Astrocyte (in vitro differentiated cells and primary cell): ENCODE measurements around the gene SLC38A1. TPM values are rescaled to one million over a fixed set of nuclear protein-coding genes. Genes with fewer than 3 reads are reported as not detected.

Experiments used
- DNase-seq: peaks from one replicate; pipeline ENCODE4 v3.0.0-alpha.2; 2010; ENCODE audit warnings: low read depth
- FAIRE-seq: peaks from 2 replicates; lab custom pipeline; 2011; peaks lifted over from hg19 to GRCh38; lab: Jason Lieb, UNC
- H2AFZ ChIP-seq: 2 replicates; pipeline ENCODE4 v1.6.0; 2012; ENCODE audit warnings: low read depth, low read length, inconsistent platforms
- H3K27ac ChIP-seq: 2 replicates; pipeline ENCODE4 v1.5.1; 2011; ENCODE audit warnings: low read depth, low read length, inconsistent platforms
- H3K27me3 ChIP-seq: 2 replicates; pipeline ENCODE4 v1.6.0; 2011; ENCODE audit warnings: low read length, inconsistent platforms; ENCODE audit not compliant: insufficient read depth
- H3K36me3 ChIP-seq: 2 replicates; pipeline ENCODE4 v1.5.1; 2011; ENCODE audit warnings: low read length, inconsistent platforms; ENCODE audit not compliant: insufficient read depth
- H3K4me1 ChIP-seq: 2 replicates; pipeline ENCODE4 v1.5.1; 2011; ENCODE audit warnings: low read length, inconsistent platforms; ENCODE audit not compliant: insufficient read depth
- H3K4me2 ChIP-seq: 2 replicates; pipeline ENCODE4 v1.6.0; 2012; ENCODE audit warnings: low read length, inconsistent platforms
- H3K4me3 ChIP-seq: 2 replicates; pipeline ENCODE4 v1.5.1; 2011; ENCODE audit warnings: low read depth, mild to moderate bottlenecking, low read length, inconsistent platforms; ENCODE audit not compliant: insufficient read depth
- H3K79me2 ChIP-seq: 2 replicates; pipeline ENCODE4 v1.6.0; 2012; ENCODE audit warnings: mild to moderate bottlenecking, low read length, inconsistent platforms; ENCODE audit not compliant: insufficient read depth
- H3K9ac ChIP-seq: 2 replicates; pipeline ENCODE4 v1.6.0; 2012; ENCODE audit warnings: mild to moderate bottlenecking, low read length, inconsistent platforms
- H3K9me3 ChIP-seq: 2 replicates; pipeline ENCODE4 v1.5.1; 2012; ENCODE audit warnings: low read depth, mild to moderate bottlenecking, low read length, inconsistent platforms; ENCODE audit not compliant: insufficient read depth
- H4K20me1 ChIP-seq: 2 replicates; pipeline ENCODE4 v1.6.0; 2012; ENCODE audit warnings: low read length, inconsistent platforms; ENCODE audit not compliant: insufficient read depth
- H3K27ac Mint-ChIP-seq: one replicate; pipeline ENCODE4 v1.8.0; 2021; ENCODE audit warnings: mild to moderate bottlenecking, mixed read lengths; ENCODE audit not compliant: unreplicated experiment
- H3K27me3 Mint-ChIP-seq: one replicate; pipeline ENCODE4 v1.8.0; 2021; ENCODE audit warnings: low read depth, mixed read lengths; ENCODE audit not compliant: unreplicated experiment
- H3K36me3 Mint-ChIP-seq: one replicate; pipeline ENCODE4 v1.8.0; 2021; ENCODE audit warnings: low read depth, mixed read lengths; ENCODE audit not compliant: unreplicated experiment
- H3K4me1 Mint-ChIP-seq: one replicate; pipeline ENCODE4 v1.8.0; 2021; ENCODE audit warnings: low read depth, mixed read lengths; ENCODE audit not compliant: unreplicated experiment
- H3K4me3 Mint-ChIP-seq: one replicate; pipeline ENCODE4 v1.8.0; 2021; ENCODE audit warnings: mild to moderate bottlenecking, moderate library complexity, mixed read lengths; ENCODE audit not compliant: unreplicated experiment
- H3K9me3 Mint-ChIP-seq: one replicate; pipeline ENCODE4 v1.8.0; 2021; ENCODE audit warnings: mild to moderate bottlenecking, mixed read lengths; ENCODE audit not compliant: unreplicated experiment
- CTCF ChIP-seq: IDR thresholded peaks from 2 replicates; pipeline ENCODE4 v1.5.1; 2011; ENCODE audit warnings: low read depth, mild to moderate bottlenecking, inconsistent platforms, low read length, moderate library complexity; ENCODE audit not compliant: insufficient read depth
- EZH2 ChIP-seq: IDR thresholded peaks from 2 replicates; pipeline ENCODE4 v1.6.1; 2012; ENCODE audit warnings: mild to moderate bottlenecking, low read length, inconsistent platforms; ENCODE audit not compliant: insufficient read depth
- total RNA-seq: library from RNA; stranded (reverse); gene quantifications from 2 replicates; pipeline ENCODE4 v1.2.1, GENCODE V29; 2021

SLC38A1 gene
- total RNA-seq, 1 donor from 2014 or later: 160 TPM

GRCh38 chr12:46188170-46188569 is 80.7 kb downstream of the SLC38A1 start:
- H3K4me3 ChIP-seq: no peak overlapping the region
- Mint-ChIP-seq H3K4me1 (no peaks in the 10 kb centered on the region), H3K9me3 (no peaks in the 10 kb centered on the region), H3K36me3 (peaks cover 27% of the 10 kb centered on the region), H3K27me3 (no peaks in the 10 kb centered on the region), H3K27ac (no peak overlapping the region), H3K4me3 (no peak overlapping the region)
- no peak overlapping the region for H3K9ac ChIP-seq
- no peak overlapping the region for H3K4me2 ChIP-seq
- H3K79me2 ChIP-seq: no peaks in the 10 kb centered on the region
- TF ChIP-seq EZH2 (no peak), CTCF (no peak)
- H4K20me1 ChIP-seq: peaks cover 6% of the 10 kb centered on the region
- DNase-seq: no peak
- H3K36me3 ChIP-seq: peaks cover 3% of the 10 kb centered on the region
- no peak overlapping the region for H3K27ac ChIP-seq
- H3K27me3 ChIP-seq: no peaks in the 10 kb centered on the region
- FAIRE-seq: no peak
- no peak overlapping the region for H2AFZ ChIP-seq
- H3K4me1 ChIP-seq: peaks cover 6% of the 10 kb centered on the region
- H3K9me3 ChIP-seq: no peaks in the 10 kb centered on the region

- Histone ChIP-seq H3K9ac (no peak overlapping the region), H3K4me2 (no peak overlapping the region)
- no peak for TF ChIP-seq CTCF
- no peak for TF ChIP-seq EZH2
Observed at GRCh38 chr12:46187023-46187422, 81.8 kb downstream of the SLC38A1 start.

GRCh38 chr12:46186088-46186487 is 82.8 kb downstream of the SLC38A1 start:
- no peak overlapping the region for H2AFZ ChIP-seq

More at GRCh38 chr12:46187023-46187422, 81.8 kb downstream of the SLC38A1 start:
- H3K27me3 ChIP-seq: no peaks in the 10 kb centered on the region
- no peaks in the 10 kb centered on the region for H3K9me3 ChIP-seq
- H3K36me3 ChIP-seq: peaks cover 3% of the 10 kb centered on the region
- no peak overlapping the region for H3K27ac Mint-ChIP-seq
- FAIRE-seq (no peak), DNase-seq (peak; percentile 91)
- H3K27ac ChIP-seq: no peak overlapping the region
- no peaks in the 10 kb centered on the region for H3K4me1 Mint-ChIP-seq
- H4K20me1 ChIP-seq: peaks cover 6% of the 10 kb centered on the region
- no peak overlapping the region for H2AFZ ChIP-seq
- no peaks in the 10 kb centered on the region for H3K9me3 Mint-ChIP-seq
- H3K4me3 ChIP-seq: no peak overlapping the region
- H3K36me3 Mint-ChIP-seq: peaks cover 17% of the 10 kb centered on the region
- no peaks in the 10 kb centered on the region for H3K27me3 Mint-ChIP-seq
- H3K79me2 ChIP-seq: no peaks in the 10 kb centered on the region
- H3K4me3 Mint-ChIP-seq: peak overlapping the region; percentile 1
- H3K4me1 ChIP-seq: peaks cover 6% of the 10 kb centered on the region

More at GRCh38 chr12:46186088-46186487, 82.8 kb downstream of the SLC38A1 start:
- no peaks in the 10 kb centered on the region for H3K27me3 Mint-ChIP-seq
- Histone ChIP-seq H3K9me3 (no peaks in the 10 kb centered on the region), H3K79me2 (no peaks in the 10 kb centered on the region), H3K9ac (no peak overlapping the region), H3K4me3 (no peak overlapping the region), H3K36me3 (peaks cover 3% of the 10 kb centered on the region), H3K27me3 (no peaks in the 10 kb centered on the region), H3K27ac (no peak overlapping the region), H4K20me1 (peaks cover 6% of the 10 kb centered on the region), H3K4me1 (peaks cover 6% of the 10 kb centered on the region), H3K4me2 (no peak overlapping the region)
- peaks cover 8% of the 10 kb centered on the region for H3K36me3 Mint-ChIP-seq
- no peak overlapping the region for H3K4me3 Mint-ChIP-seq
- no peak overlapping the region for H3K27ac Mint-ChIP-seq
- H3K9me3 Mint-ChIP-seq: no peaks in the 10 kb centered on the region
- FAIRE-seq: no peak
- H3K4me1 Mint-ChIP-seq: no peaks in the 10 kb centered on the region
- TF ChIP-seq CTCF (no peak), EZH2 (no peak)
- DNase-seq: no peak
